Measurements from ENCODE around the gene LPP. TPM values are rescaled to one million over a fixed set of nuclear protein-coding genes. Genes with fewer than 3 reads are reported as not detected.

The LPP gene
- total and polyA plus RNA-seq, 4 donors, result 11.1 to 219 (median 66.5) TPM

DNA sequence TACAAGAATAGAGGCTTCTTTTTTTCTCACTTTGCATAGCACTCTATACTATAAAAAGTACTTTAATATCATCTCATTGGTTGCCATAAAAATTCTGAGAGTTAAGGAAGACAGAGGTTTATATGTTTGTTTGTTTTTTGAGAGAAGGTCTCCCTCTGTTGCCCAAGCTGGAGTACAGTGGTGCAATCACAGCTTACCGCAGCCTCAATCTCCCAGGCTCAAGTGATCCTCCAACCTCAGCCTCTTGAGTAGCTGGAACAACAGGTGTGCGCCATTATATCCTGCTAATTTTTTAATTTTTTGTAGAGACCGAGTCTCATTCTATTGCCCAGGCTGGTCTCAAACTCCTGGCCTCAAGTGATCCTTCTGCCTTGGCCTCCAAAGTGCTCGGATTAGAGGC, 250.2 kb downstream of the LPP start:
- Histone ChIP-seq H3K4me3 (no peak overlapping the region), H3K9ac (ENCODE audit: insufficient read depth in 1 of 2, low read length in 2 of 2) (no peak overlapping the region), H3K9me3 (ENCODE audit: control insufficient read depth in 4 of 4, insufficient read depth in 3 of 4, low read length in 3 of 4) (no peaks in the 10 kb centered on the region), H3K36me3 (ENCODE audit: control insufficient read depth in 4 of 4, insufficient read depth in 4 of 4, low read length in 4 of 4) (peaks cover 2 to 19% (median 11%) of the 10 kb centered on the region in 4 donors), H3K27ac (ENCODE audit: low read depth in 1 of 2, low read length in 1 of 2) (no peak overlapping the region), H3K4me1 (ENCODE audit: control insufficient read depth in 5 of 5, insufficient read depth in 5 of 5, low read length in 5 of 5) (peaks cover 0 to 15% (median 0%) of the 10 kb centered on the region in 5 donors), H3K27me3 (ENCODE audit: control insufficient read depth in 3 of 3, insufficient read depth in 3 of 3, low read length in 2 of 3) (no peaks in the 10 kb centered on the region)
- WGBS, 2 donors, result 97% methylated on average over 4 of the region's 4 CpGs
- ATAC-seq (ENCODE audit: insufficient read depth, low FRiP score) (no peak), DNase-seq (no peak)
- TF ChIP-seq, protein P1, sequence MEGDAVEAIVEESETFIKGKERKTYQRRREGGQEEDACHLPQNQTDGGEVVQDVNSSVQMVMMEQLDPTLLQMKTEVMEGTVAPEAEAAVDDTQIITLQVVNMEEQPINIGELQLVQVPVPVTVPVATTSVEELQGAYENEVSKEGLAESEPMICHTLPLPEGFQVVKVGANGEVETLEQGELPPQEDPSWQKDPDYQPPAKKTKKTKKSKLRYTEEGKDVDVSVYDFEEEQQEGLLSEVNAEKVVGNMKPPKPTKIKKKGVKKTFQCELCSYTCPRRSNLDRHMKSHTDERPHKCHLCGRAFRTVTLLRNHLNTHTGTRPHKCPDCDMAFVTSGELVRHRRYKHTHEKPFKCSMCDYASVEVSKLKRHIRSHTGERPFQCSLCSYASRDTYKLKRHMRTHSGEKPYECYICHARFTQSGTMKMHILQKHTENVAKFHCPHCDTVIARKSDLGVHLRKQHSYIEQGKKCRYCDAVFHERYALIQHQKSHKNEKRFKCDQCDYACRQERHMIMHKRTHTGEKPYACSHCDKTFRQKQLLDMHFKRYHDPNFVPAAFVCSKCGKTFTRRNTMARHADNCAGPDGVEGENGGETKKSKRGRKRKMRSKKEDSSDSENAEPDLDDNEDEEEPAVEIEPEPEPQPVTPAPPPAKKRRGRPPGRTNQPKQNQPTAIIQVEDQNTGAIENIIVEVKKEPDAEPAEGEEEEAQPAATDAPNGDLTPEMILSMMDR (IDR thresholded peaks at IDR 0.05; ENCODE audit: control extremely low read depth, extremely low read depth), result no peak

DNA sequence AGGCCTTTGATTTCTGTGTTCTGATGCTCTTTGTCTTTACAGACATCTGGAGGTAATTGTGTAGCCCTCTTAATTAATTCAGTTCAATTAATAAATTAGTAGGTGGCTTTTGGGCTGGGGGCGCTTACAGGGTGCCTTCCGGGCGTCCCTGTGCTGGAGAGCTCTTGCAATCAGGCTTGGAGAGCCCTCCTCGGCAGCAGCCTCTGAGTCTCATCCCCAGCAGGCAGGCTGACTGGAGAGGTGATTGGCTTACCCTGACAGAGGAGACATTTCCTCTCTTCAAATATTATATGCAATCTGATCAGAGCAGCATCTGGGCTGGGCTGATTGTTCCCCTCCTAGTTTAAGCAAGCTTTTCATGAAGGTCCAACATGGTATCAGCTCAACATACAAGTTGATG, 250.7 kb downstream of the LPP start:
- TF ChIP-seq, protein P1 (IDR thresholded peaks at IDR 0.05; ENCODE audit: control extremely low read depth, extremely low read depth), result no peak
- no peak for ATAC-seq (ENCODE audit: insufficient read depth, low FRiP score)
- no peaks in the 10 kb centered on the region for H3K9me3 ChIP-seq (ENCODE audit: control insufficient read depth in 4 of 4, insufficient read depth in 3 of 4, low read length in 3 of 4)

DNA sequence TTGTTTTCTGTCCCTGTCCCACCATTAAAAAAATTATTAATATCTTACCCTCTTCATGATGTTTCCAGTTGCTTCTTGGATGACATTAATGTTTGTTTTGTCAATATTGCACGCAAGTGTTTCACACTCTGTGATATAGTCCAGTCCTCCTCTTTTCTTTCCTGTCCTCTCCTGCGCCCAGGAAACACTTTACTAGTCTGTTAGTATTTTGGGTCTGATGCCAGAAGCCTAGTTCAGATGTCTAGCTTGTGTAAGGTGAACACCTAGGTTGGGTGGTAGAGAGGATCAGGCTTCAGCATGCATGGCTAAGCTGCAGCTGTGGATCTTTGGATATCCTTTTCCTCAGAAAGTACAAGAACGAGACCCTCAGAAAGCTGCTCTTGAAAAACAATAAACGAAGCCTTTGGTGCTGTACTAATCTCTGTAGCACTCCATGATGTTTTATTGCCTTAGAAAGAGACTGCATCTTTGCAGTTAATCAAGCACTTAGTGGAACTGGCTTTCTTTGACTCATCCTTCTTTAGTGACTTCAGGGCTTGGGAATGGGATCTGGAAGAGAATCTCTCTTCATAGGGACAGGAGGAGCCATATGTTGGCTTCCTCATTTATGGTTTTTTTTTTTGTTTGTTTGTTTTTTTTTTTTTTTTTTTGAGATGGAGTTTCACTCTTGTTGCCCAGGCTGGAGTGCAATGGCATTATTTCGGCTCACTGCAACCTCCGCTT, 253.4 kb downstream of the LPP start:
- WGBS, 2 donors, result 64 to 75% methylated on average over 6 of the region's 6 CpGs
- H3K27ac ChIP-seq (ENCODE audit: low read depth in 1 of 2, low read length in 1 of 2), result no peak overlapping the region
- no peaks in the 10 kb centered on the region for H3K9me3 ChIP-seq (ENCODE audit: control insufficient read depth in 4 of 4, insufficient read depth in 3 of 4, low read length in 3 of 4)
- TF ChIP-seq, protein P1 (IDR thresholded peaks at IDR 0.05; ENCODE audit: control extremely low read depth, extremely low read depth), result no peak
- H3K4me3 ChIP-seq, result no peak overlapping the region
- peaks cover 2 to 19% (median 12%) of the 10 kb centered on the region in 4 donors for H3K36me3 ChIP-seq (ENCODE audit: control insufficient read depth in 4 of 4, insufficient read depth in 4 of 4, low read length in 4 of 4)
- H3K4me1 ChIP-seq (ENCODE audit: control insufficient read depth in 5 of 5, insufficient read depth in 5 of 5, low read length in 5 of 5), result peaks cover 0 to 2% (median 0%) of the 10 kb centered on the region in 5 donors
- DNase-seq, result no peak
- H3K27me3 ChIP-seq (ENCODE audit: control insufficient read depth in 3 of 3, insufficient read depth in 3 of 3, low read length in 2 of 3), result no peaks in the 10 kb centered on the region
- no peak for ATAC-seq (ENCODE audit: insufficient read depth, low FRiP score)
- no peak overlapping the region for H3K9ac ChIP-seq (ENCODE audit: insufficient read depth in 1 of 2, low read length in 2 of 2)

More for the DNA sequence above, 250.7 kb downstream of the LPP start:
- no peak overlapping the region for H3K27ac ChIP-seq (ENCODE audit: low read depth in 1 of 2, low read length in 1 of 2)
- no peak overlapping the region for H3K9ac ChIP-seq (ENCODE audit: insufficient read depth in 1 of 2, low read length in 2 of 2)
- H3K27me3 ChIP-seq (ENCODE audit: control insufficient read depth in 3 of 3, insufficient read depth in 3 of 3, low read length in 2 of 3), result no peaks in the 10 kb centered on the region
- no peak overlapping the region for H3K4me3 ChIP-seq
- DNase-seq, result no peak
- peaks cover 0 to 14% (median 0%) of the 10 kb centered on the region in 5 donors for H3K4me1 ChIP-seq (ENCODE audit: control insufficient read depth in 5 of 5, insufficient read depth in 5 of 5, low read length in 5 of 5)
- H3K36me3 ChIP-seq (ENCODE audit: control insufficient read depth in 4 of 4, insufficient read depth in 4 of 4, low read length in 4 of 4), result peaks cover 2 to 19% (median 11%) of the 10 kb centered on the region in 4 donors
- 95 to 98% methylated on average over 4 of the region's 4 CpGs for WGBS, 2 donors
